Activated CD4-positive, alpha-beta T cell treated with anti-CD3 and anti-CD28 coated beads for 36 hours (primary cell): ENCODE data around the gene GNLY. TPM values are rescaled to one million over a fixed set of nuclear protein-coding genes. Genes with fewer than 3 reads are reported as not detected.

Experiments
- ATAC-seq: fragments of 200-7000 bp; cut with Tn5 transposase; one replicate; pipeline ENCODE4 v1.10.0; 2021; ENCODE audit warnings: mild to moderate bottlenecking, moderate library complexity
- CTCF ChIA-PET: fragments of 350-600 bp; sonication (Branson Sonifier 250); formaldehyde crosslinking; loops from one replicate; lab custom pipeline; 2021; ENCODE audit warnings: antibody characterized with exemption; lab: Charles Lee
- POLR2A ChIA-PET: fragments of 350-600 bp; sonication (Branson Sonifier 250); formaldehyde crosslinking; loops from one replicate; lab custom pipeline; 2021; ENCODE audit warnings: antibody characterized with exemption, inconsistent platforms; lab: Charles Lee
- DNase-seq: peaks from one replicate; pipeline ENCODE4 v3.0.0-alpha.2; 2020
- H3K27ac Mint-ChIP-seq: one replicate; pipeline ENCODE4 v1.8.0; 2021; ENCODE audit warnings: mixed read lengths
- H3K27me3 Mint-ChIP-seq: one replicate; pipeline ENCODE4 v1.8.0; 2021; ENCODE audit warnings: mixed read lengths
- H3K36me3 Mint-ChIP-seq: one replicate; pipeline ENCODE4 v1.8.0; 2021; ENCODE audit warnings: low read depth, mixed read lengths
- H3K4me1 Mint-ChIP-seq: one replicate; pipeline ENCODE4 v1.8.0; 2021; ENCODE audit warnings: mixed read lengths
- H3K4me3 Mint-ChIP-seq: one replicate; pipeline ENCODE4 v1.8.0; 2021; ENCODE audit warnings: mild to moderate bottlenecking, moderate library complexity, mixed read lengths
- H3K9me3 Mint-ChIP-seq: one replicate; pipeline ENCODE4 v1.8.0; 2021; ENCODE audit warnings: low read depth, mixed read lengths
- intact Hi-C, 2 experiments: fragments of 100-400 bp; cut with DNase I in 1 of 2; cut with micrococcal nuclease in 1 of 2; formaldehyde crosslinking; loops; one replicate each; pipeline versions ENCODE4 v1.14.2 to v1.15.1; 2022 to 2024; cut with DNase I, micrococcal nuclease
- total RNA-seq, 2 experiments: library from RNA; stranded (reverse); gene quantifications; one replicate each; pipeline ENCODE4 v1.2.3, GENCODE V29; 2021

Gene GNLY
- total RNA-seq, 2 experiments from 2014 or later: 18.9 to 21.6 TPM

DNA sequence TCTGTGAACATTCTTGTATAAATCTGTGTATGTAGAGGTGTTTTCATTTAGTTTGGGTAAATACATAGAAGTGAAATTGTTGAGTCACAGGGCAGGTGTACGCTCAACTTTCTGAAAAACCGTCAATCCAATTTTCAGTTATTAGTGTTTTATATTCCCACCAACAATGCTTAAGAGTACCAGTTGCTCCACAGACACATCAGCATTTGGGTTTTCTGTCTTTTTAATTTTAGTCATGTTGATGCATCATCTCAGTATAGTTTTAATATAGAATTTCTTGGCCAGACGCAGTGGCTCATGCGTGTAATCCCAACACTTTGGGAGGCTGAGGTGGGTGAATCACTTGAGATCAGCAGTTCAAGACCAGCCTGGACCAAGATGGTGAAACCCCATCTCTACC, 3.2 kb upstream of the GNLY start:
- Mint-ChIP-seq H3K27ac (no peak overlapping the region), H3K9me3 (no peaks in the 10 kb centered on the region), H3K36me3 (no peaks in the 10 kb centered on the region), H3K27me3 (no peaks in the 10 kb centered on the region), H3K4me3 (no peak overlapping the region), H3K4me1 (no peaks in the 10 kb centered on the region)
- CTCF ChIA-PET: interaction anchor here (0.6 to 3.6 kb wide), 3 partner anchors 12 to 305 kb away, joined by 4 to 16 read pairs (median 4); no protein-coding TSS in a partner anchor
- ATAC-seq (peak; percentile 16), DNase-seq (no peak)
- POLR2A ChIA-PET: interaction anchor here (0.7 kb wide), 1 partner anchor 29 kb away, joined by 7 read pairs; no protein-coding TSS in a partner anchor
- intact Hi-C loops: no loop called here

- POLR2A ChIA-PET: no interaction called here
- Mint-ChIP-seq H3K4me1 (no peaks in the 10 kb centered on the region), H3K4me3 (no peak overlapping the region), H3K27me3 (no peaks in the 10 kb centered on the region), H3K36me3 (no peaks in the 10 kb centered on the region), H3K27ac (no peak overlapping the region), H3K9me3 (no peaks in the 10 kb centered on the region)
- ATAC-seq (no peak), DNase-seq (no peak)
- intact Hi-C loops: no loop called here
- CTCF ChIA-PET: interaction anchor here (0.6 to 3.6 kb wide), 6 partner anchors 13 to 655 kb away, joined by 3 to 16 read pairs (median 4); no protein-coding TSS in a partner anchor
These were observed 2.0 kb upstream of the GNLY start for GRCh38 chr2:85692039-85692645.

DNA sequence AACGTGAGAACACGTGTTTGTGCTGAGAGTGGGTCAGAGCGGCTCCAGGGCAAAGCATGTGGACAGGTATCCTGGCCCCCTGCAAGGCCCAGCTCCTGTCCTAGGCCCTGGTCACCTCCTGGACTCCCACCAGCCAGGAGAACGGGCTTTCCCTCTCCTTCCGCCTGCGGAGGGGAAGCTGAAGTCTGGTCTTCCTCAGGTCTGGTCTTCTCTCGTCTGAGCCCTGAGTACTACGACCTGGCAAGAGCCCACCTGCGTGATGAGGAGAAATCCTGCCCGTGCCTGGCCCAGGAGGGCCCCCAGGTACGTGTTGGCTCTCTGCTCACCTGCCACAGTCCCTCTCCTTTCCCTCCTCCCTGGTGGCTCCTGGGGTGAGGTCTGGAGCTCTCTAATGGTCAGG, 963 bp downstream of the GNLY start:
- CTCF ChIA-PET: interaction anchor here (0.6 to 0.7 kb wide), 2 partner anchors 12 to 18 kb away, joined by 3 read pairs; no protein-coding TSS in a partner anchor
- no peaks in the 10 kb centered on the region for H3K9me3 Mint-ChIP-seq
- no peak for ATAC-seq
- intact Hi-C loops: no loop called here
- DNase-seq: no peak
- POLR2A ChIA-PET: interaction anchor here (0.5 kb wide), 1 partner anchor 23 kb away, joined by 3 read pairs; no protein-coding TSS in a partner anchor
- no peaks in the 10 kb centered on the region for H3K27me3 Mint-ChIP-seq
- no peaks in the 10 kb centered on the region for H3K36me3 Mint-ChIP-seq
- H3K4me3 Mint-ChIP-seq: no peak overlapping the region
- H3K4me1 Mint-ChIP-seq: no peaks in the 10 kb centered on the region
- H3K27ac Mint-ChIP-seq: no peak overlapping the region

GRCh38 chr2:85695691-85696668, 1.8 kb downstream of the GNLY start:
- DNase-seq (no peak), ATAC-seq (no peak)
- Mint-ChIP-seq H3K4me3 (no peak overlapping the region), H3K27me3 (no peaks in the 10 kb centered on the region), H3K27ac (no peak overlapping the region), H3K4me1 (no peaks in the 10 kb centered on the region), H3K36me3 (no peaks in the 10 kb centered on the region), H3K9me3 (no peaks in the 10 kb centered on the region)
- intact Hi-C loops: no loop called here
- POLR2A ChIA-PET: interaction anchor here (0.5 kb wide), 1 partner anchor 313 kb away, joined by 5 read pairs; no protein-coding TSS in a partner anchor
- CTCF ChIA-PET: interaction anchor here (0.6 to 2.5 kb wide), 3 partner anchors 10 to 29 kb away, joined by 3 to 15 read pairs (median 3); no protein-coding TSS in a partner anchor

DNA sequence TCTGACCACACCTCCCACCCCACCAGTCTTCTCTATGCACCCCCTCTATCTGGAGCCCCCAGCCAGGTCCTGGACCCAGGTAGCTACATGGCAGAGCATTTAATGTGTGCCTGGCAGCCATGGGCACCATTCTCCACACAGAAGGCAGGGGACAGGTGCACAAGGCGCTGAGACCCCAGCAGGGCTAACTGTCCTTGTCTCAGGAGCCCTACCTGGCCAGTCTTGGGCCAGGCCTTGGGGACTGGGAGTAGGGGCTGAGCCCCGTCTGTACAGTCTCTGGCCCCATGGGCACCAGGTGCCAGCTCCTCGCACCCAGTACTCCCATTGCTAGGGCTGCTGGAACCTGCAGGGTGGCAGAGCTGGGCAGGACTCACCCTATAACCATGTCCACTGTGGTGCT, 2.9 kb downstream of the GNLY start:
- Mint-ChIP-seq H3K27me3 (no peaks in the 10 kb centered on the region), H3K4me1 (peaks cover 6% of the 10 kb centered on the region), H3K36me3 (no peaks in the 10 kb centered on the region), H3K4me3 (no peak overlapping the region), H3K9me3 (no peaks in the 10 kb centered on the region), H3K27ac (no peak overlapping the region)
- intact Hi-C loops: no loop called here
- POLR2A ChIA-PET: no interaction called here
- ATAC-seq (no peak), DNase-seq (no peak)
- CTCF ChIA-PET: interaction anchor here (1.1 to 2.5 kb wide), 2 partner anchors 8 to 21 kb away, joined by 4 to 15 read pairs; no protein-coding TSS in a partner anchor

DNA sequence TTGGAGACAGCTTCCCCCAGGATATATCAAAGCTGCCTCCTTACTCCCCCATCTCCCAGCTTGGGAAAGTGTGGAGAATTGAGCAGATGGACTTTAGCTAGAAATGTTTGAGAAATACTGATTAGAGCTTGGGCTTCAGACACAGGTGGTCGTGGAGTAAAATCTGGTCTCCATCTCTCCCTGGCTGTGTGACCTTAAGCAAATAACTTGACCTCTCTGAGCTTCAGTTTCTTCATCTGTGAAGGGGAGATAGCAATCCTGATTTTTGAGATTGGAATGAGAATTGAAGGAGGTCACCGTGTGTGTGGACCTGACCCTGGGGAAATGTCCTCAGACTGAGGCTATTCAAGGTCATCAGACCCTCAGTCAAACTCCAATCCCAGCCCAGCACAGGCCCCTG, 3.6 kb downstream of the GNLY start:
- H3K9me3 Mint-ChIP-seq: no peaks in the 10 kb centered on the region
- peaks cover 12% of the 10 kb centered on the region for H3K4me1 Mint-ChIP-seq
- H3K4me3 Mint-ChIP-seq: no peak overlapping the region
- H3K36me3 Mint-ChIP-seq: no peaks in the 10 kb centered on the region
- no peak overlapping the region for H3K27ac Mint-ChIP-seq
- ATAC-seq (no peak), DNase-seq (no peak)
- ChIA-PET CTCF (interaction anchor here (0.6 to 2.5 kb wide), 4 partner anchors 8 to 66 kb away, joined by 3 to 15 read pairs (median 4); no protein-coding TSS in a partner anchor), POLR2A (no interaction called here)
- intact Hi-C loops: no loop called here
- no peaks in the 10 kb centered on the region for H3K27me3 Mint-ChIP-seq

DNA sequence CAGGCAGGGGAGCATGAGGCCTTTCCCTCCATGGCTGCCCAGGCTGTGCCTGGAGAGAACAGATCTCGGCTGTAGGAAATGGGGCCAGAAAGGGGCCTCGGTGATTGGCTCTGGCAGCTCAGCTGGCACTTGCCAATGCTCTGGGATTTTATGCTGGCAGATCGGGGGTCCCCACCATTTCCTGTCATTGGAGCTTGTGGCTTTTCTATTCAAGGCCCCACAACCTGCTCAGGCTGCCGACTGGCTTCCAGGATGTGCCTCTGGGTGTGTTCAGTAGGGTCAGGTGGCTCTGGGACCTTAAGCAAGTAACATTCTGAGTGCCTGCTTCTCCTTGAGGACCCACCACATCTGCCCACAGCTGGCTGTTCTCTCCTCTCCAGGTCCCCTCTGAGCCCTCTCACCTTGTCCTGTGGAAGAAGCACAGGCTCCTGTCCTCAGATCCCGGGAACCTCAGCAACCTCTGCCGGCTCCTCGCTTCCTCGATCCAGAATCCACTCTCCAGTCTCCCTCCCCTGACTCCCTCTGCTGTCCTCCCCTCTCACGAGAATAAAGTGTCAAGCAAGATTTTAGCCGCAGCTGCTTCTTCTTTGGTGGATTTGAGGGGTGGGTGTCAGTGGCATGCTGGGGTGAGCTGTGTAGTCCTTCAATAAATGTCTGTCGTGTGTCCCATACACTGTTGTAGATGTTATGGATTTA, 4.2 kb downstream of the GNLY start:
- peaks cover 18% of the 10 kb centered on the region for H3K4me1 Mint-ChIP-seq
- H3K36me3 Mint-ChIP-seq: no peaks in the 10 kb centered on the region
- H3K4me3 Mint-ChIP-seq: no peak overlapping the region
- intact Hi-C loops: no loop called here
- CTCF ChIA-PET: interaction anchor here (0.6 to 2.5 kb wide), 4 partner anchors 7 to 65 kb away, joined by 3 to 15 read pairs (median 4); no protein-coding TSS in a partner anchor
- H3K9me3 Mint-ChIP-seq: no peaks in the 10 kb centered on the region
- POLR2A ChIA-PET: no interaction called here
- H3K27ac Mint-ChIP-seq: no peak overlapping the region
- no peaks in the 10 kb centered on the region for H3K27me3 Mint-ChIP-seq
- ATAC-seq (no peak), DNase-seq (no peak)

GRCh38 chr2:85698880-85699254, 4.7 kb downstream of the GNLY start:
- intact Hi-C loops: no loop called here
- Mint-ChIP-seq H3K4me3 (no peak overlapping the region), H3K36me3 (no peaks in the 10 kb centered on the region), H3K27ac (no peak overlapping the region), H3K4me1 (peaks cover 18% of the 10 kb centered on the region), H3K9me3 (no peaks in the 10 kb centered on the region), H3K27me3 (no peaks in the 10 kb centered on the region)
- POLR2A ChIA-PET: no interaction called here
- CTCF ChIA-PET: interaction anchor here (0.7 to 1.4 kb wide), 3 partner anchors 9 to 62 kb away, joined by 3 to 4 read pairs (median 3); no protein-coding TSS in a partner anchor
- ATAC-seq: no peak
- DNase-seq: no peak

DNA sequence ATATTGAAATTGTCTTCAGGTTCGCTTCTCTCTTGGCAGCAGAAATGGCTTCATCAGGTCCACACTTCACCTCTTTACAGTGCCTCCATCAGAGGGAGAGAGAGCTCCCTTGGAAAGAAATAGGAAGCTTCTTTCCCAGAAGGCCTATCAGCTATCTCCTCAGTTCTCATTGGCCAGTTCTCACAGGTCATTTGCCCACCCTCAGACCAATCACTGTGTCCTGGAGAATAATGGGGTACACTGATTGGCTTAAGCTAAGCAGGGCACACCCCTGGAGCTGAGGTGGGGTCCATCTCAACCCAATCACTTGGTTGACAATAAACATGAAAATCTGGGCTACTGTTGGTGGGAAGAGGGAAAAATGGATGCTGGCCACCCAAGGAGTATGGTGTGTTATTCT, 5.2 kb downstream of the GNLY start:
- H3K4me1 Mint-ChIP-seq: peaks cover 20% of the 10 kb centered on the region
- H3K4me3 Mint-ChIP-seq: no peak overlapping the region
- H3K27ac Mint-ChIP-seq: no peak overlapping the region
- ChIA-PET CTCF (interaction anchor here (1.0 to 1.4 kb wide), 2 partner anchors 14 to 62 kb away, joined by 3 to 4 read pairs; no protein-coding TSS in a partner anchor), POLR2A (no interaction called here)
- no peaks in the 10 kb centered on the region for H3K36me3 Mint-ChIP-seq
- intact Hi-C loops: no loop called here
- no peak for DNase-seq
- H3K9me3 Mint-ChIP-seq: no peaks in the 10 kb centered on the region
- ATAC-seq: no peak
- H3K27me3 Mint-ChIP-seq: no peaks in the 10 kb centered on the region

GRCh38 chr2:85702172-85702571, 8.0 kb downstream of the GNLY start:
- intact Hi-C loops: no loop called here
- H3K27ac Mint-ChIP-seq: no peak overlapping the region
- H3K27me3 Mint-ChIP-seq: peaks cover 5% of the 10 kb centered on the region
- CTCF ChIA-PET: interaction anchor here (0.6 to 1.0 kb wide), 3 partner anchors 23 to 64 kb away, joined by 3 to 4 read pairs (median 3); no protein-coding TSS in a partner anchor
- H3K36me3 Mint-ChIP-seq: no peaks in the 10 kb centered on the region
- H3K4me1 Mint-ChIP-seq: peaks cover 29% of the 10 kb centered on the region
- ATAC-seq: no peak
- POLR2A ChIA-PET: interaction anchor here (0.6 kb wide), 1 partner anchor 278 kb away, joined by 6 read pairs; no protein-coding TSS in a partner anchor
- DNase-seq: no peak
- H3K9me3 Mint-ChIP-seq: no peaks in the 10 kb centered on the region
- no peak overlapping the region for H3K4me3 Mint-ChIP-seq
